ENCODE measurements around the gene SCN10A. TPM values are rescaled to one million over a fixed set of nuclear protein-coding genes. Genes with fewer than 3 reads are reported as not detected.
A peak's percentile ranks its signal among the peaks of the same experiment; 100 is the strongest.

Gene SCN10A
- total and polyA plus RNA-seq, 5 donors, result 0.07 to 0.31 (median 0.15) TPM; not detected in 1

DNA sequence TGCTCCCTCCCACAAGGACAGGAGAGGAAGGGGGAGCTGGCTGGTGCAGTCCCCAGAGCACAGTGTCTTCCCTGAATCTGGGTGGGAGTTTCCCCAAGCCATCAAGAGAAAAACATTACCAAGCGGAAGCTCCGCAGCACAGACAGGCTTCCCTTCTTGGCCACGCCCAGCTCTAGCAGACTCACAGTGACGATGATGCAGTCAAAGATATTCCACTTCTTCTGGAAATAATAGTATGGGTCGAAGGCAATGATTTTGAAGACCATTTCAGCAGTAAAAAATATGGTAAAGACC, 76.7 kb downstream of the SCN10A start:
- no peaks in the 10 kb centered on the region for H3K9me3 ChIP-seq (ENCODE audit: control insufficient read depth, low read length)
- H3K4me1 ChIP-seq (ENCODE audit: control insufficient read depth, insufficient read depth, low read length), result no peaks in the 10 kb centered on the region
- H3K4me3 ChIP-seq (ENCODE audit: low read length), result no peak overlapping the region
- H3K27me3 ChIP-seq (ENCODE audit: control insufficient read depth, insufficient read depth), result no peaks in the 10 kb centered on the region
- intact Hi-C loops (cut with DNase I), result loop anchor here in 1 of 4 donors (5.0 kb wide), 1 partner anchor 103 kb away; no protein-coding TSS in a partner anchor
- H3K27ac ChIP-seq (ENCODE audit: low read length), result no peak overlapping the region
- ATAC-seq, result peak in 1 of 2 donors; percentile 79
- WGBS, result 62% methylated on average over 5 of the region's 5 CpGs
- DNase-seq, result no peak

- H3K9me3 ChIP-seq (ENCODE audit: control insufficient read depth, low read length), result no peaks in the 10 kb centered on the region
- ATAC-seq (peak; percentile 29 to 59), DNase-seq (peak in 1 of 3 donors; percentile 53)
- 53% methylated on average over 13 of the region's 13 CpGs for WGBS
- no peak overlapping the region for H3K4me3 ChIP-seq (ENCODE audit: low read length)
- intact Hi-C loops (cut with DNase I), result loop anchor here in 1 of 4 donors (5.0 kb wide), 1 partner anchor 103 kb away; no protein-coding TSS in a partner anchor
- no peaks in the 10 kb centered on the region for H3K4me1 ChIP-seq (ENCODE audit: control insufficient read depth, insufficient read depth, low read length)
- H3K27me3 ChIP-seq (ENCODE audit: control insufficient read depth, insufficient read depth), result no peaks in the 10 kb centered on the region
- H3K27ac ChIP-seq (ENCODE audit: low read length), result no peak overlapping the region
These were observed 77.2 kb downstream of the SCN10A start for GRCh38 chr3:38738630-38739395.

DNA sequence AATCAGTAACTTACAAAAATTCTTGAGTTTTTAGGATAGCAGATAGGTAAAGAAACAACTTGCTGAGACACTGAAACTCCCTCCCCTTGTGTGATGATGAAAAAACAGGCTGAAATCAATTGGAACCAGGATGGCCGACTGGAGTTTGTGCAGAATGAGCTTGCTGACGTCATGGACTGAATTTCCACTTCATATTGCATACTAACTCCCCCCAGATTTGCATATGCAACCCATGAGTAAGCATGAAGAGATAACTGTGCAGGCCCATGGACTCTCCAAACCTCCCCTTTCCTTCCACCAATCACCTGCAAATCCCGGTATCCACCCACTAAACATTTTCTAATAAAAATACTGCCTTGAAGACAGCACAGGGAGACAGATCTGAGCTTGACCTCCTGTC, 84.5 kb downstream of the SCN10A start:
- no peak overlapping the region for H3K27ac ChIP-seq (ENCODE audit: low read length)
- no peak overlapping the region for H3K4me3 ChIP-seq (ENCODE audit: low read length)
- no peaks in the 10 kb centered on the region for H3K4me1 ChIP-seq (ENCODE audit: control insufficient read depth, insufficient read depth, low read length)
- ATAC-seq (no peak), DNase-seq (no peak)
- H3K27me3 ChIP-seq (ENCODE audit: control insufficient read depth, insufficient read depth), result no peaks in the 10 kb centered on the region
- intact Hi-C loops (cut with DNase I), result no loop called here
- 68% methylated on average over 3 of the region's 3 CpGs for WGBS
- H3K9me3 ChIP-seq (ENCODE audit: control insufficient read depth, low read length), result no peaks in the 10 kb centered on the region

DNA sequence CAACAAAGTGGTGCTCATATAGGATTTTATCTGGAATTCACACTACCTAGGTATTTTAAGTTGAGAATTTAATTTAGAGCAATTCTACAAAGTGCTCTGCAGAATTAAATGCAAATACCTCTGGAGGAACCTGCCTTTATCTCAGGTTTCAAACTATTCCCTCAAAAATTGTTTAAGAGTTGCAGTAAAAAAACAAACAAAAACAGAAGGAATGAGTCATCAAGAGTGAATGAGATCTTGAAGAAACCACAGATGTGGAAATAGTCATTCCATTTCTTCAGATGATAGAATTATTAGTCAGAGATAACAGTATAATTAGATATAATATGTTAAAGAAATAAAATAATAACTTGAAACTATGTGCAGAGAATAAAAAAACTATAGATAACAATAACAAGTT, 85.7 kb downstream of the SCN10A start:
- H3K4me1 ChIP-seq (ENCODE audit: control insufficient read depth, insufficient read depth, low read length), result no peaks in the 10 kb centered on the region
- H3K9me3 ChIP-seq (ENCODE audit: control insufficient read depth, low read length), result no peaks in the 10 kb centered on the region
- no peak overlapping the region for H3K4me3 ChIP-seq (ENCODE audit: low read length)
- ATAC-seq (no peak), DNase-seq (no peak)
- H3K27ac ChIP-seq (ENCODE audit: low read length), result no peak overlapping the region
- no peaks in the 10 kb centered on the region for H3K27me3 ChIP-seq (ENCODE audit: control insufficient read depth, insufficient read depth)
- intact Hi-C loops (cut with DNase I), result no loop called here

DNA sequence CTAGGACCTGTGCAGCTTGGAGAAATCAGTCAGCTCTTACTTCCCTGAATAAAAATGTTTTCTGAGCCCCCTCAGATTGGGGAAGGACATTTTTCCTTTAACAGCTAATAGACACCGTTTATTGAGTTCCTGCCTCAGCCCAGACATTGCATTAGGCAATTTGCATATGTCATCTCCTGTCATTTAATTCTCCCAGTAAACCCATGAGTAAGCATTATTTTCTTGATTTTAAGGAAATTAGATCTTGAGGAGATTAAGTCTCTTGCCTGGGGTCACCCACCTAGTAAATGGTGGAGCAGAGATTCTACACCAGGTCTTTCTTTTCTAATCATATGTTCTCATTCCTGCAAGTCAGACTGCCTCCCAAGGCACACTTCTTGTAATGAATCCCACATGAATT, 88.0 kb downstream of the SCN10A start:
- no peak overlapping the region for H3K4me3 ChIP-seq (ENCODE audit: low read length)
- H3K4me1 ChIP-seq (ENCODE audit: control insufficient read depth, insufficient read depth, low read length), result no peaks in the 10 kb centered on the region
- 59% methylated on average over 1 of the region's 1 CpG for WGBS
- DNase-seq (no peak), ATAC-seq (no peak)
- intact Hi-C loops (cut with DNase I), result no loop called here
- H3K27me3 ChIP-seq (ENCODE audit: control insufficient read depth, insufficient read depth), result no peaks in the 10 kb centered on the region
- no peaks in the 10 kb centered on the region for H3K9me3 ChIP-seq (ENCODE audit: control insufficient read depth, low read length)
- H3K27ac ChIP-seq (ENCODE audit: low read length), result no peak overlapping the region

DNA sequence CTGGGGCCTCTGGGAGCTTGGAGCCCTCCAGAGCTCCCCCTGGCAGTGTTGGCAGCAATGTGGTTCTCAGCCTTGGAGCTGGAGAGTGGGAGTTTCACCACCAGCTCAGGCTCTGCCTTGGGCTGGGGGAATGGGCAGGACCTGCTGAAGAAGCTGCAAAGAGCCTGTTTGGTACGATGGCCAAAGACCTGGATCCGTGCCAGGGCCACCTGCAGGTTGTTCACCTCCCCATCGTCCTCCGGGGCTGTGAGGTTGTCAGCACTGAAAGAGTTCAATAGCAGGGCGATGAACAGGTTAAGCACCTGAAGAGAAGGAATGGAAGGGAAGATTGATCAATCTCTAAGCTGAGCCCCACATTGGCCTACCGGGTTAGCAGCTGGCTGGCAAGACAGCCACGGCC, 89.3 kb downstream of the SCN10A start:
- Histone ChIP-seq H3K27ac (ENCODE audit: low read length) (peak overlapping the region; percentile 19), H3K9me3 (ENCODE audit: control insufficient read depth, low read length) (no peaks in the 10 kb centered on the region), H3K4me3 (ENCODE audit: low read length) (no peak overlapping the region), H3K27me3 (ENCODE audit: control insufficient read depth, insufficient read depth) (no peaks in the 10 kb centered on the region), H3K4me1 (ENCODE audit: control insufficient read depth, insufficient read depth, low read length) (no peaks in the 10 kb centered on the region)
- no peak for DNase-seq
- WGBS, result 75% methylated on average over 7 of the region's 7 CpGs
- intact Hi-C loops (cut with DNase I), result no loop called here
- no peak for ATAC-seq

- H3K9me3 ChIP-seq (ENCODE audit: control insufficient read depth, low read length), result no peaks in the 10 kb centered on the region
- H3K4me1 ChIP-seq (ENCODE audit: control insufficient read depth, insufficient read depth, low read length), result no peaks in the 10 kb centered on the region
- ATAC-seq, result peak; percentile 81 to 83
- H3K27me3 ChIP-seq (ENCODE audit: control insufficient read depth, insufficient read depth), result no peaks in the 10 kb centered on the region
- DNase-seq, result peak in 2 of 3 donors; percentile 48 to 80
- H3K27ac ChIP-seq (ENCODE audit: low read length), result peak overlapping the region; percentile 74
- WGBS, result 39% methylated on average over 5 of the region's 5 CpGs
- no peak overlapping the region for H3K4me3 ChIP-seq (ENCODE audit: low read length)
- intact Hi-C loops (cut with DNase I), result no loop called here
These were observed 90.1 kb downstream of the SCN10A start for GRCh38 chr3:38725726-38726419.

GRCh38 chr3:38724392-38724736, 91.7 kb downstream of the SCN10A start:
- 35% methylated on average over 2 of the region's 2 CpGs for WGBS

DNA sequence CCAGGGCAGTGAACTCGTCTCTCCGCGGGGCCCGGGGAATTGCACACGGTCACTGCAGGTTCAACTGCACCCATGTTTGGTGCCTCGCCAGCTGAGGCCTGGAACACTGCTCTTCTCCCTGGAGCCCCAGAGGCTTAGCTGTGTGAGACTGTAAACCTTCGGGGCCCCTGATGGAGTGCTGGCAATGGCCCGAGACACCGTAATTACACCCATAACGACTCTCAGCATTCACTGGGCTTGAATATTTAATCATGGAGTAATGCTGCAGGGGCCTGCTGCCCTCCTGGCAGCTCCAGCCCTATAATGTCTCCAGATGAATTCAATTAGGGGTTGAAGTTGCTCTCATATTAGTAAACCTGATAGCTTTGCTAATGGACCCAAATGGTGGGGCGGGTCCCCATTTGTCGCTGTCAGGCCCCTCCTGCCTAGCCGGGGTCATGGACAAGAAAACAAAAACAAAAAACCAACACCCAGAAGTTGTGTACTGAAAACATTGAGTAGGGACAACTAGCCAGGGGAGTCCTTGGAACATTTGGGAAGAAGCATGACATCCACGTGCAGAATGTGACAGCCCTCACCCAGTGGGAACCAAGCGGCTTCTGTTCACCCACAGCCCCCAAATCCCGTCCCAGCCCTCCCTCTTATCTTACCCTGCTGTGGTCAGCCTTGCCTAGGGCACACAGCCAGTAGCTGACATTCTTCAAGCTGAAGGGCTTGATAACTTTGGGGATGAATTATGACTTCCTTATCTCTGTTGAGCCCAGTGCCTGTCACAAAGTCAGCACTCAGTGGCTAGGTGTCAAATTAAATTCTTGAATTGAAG, 92.2 kb downstream of the SCN10A start:
- ATAC-seq (peak; percentile 76 to 82), DNase-seq (peak; percentile 52 to 74 (median 73))
- Histone ChIP-seq H3K27me3 (ENCODE audit: control insufficient read depth, insufficient read depth) (no peaks in the 10 kb centered on the region), H3K4me3 (ENCODE audit: low read length) (no peak overlapping the region), H3K27ac (ENCODE audit: low read length) (peak overlapping the region; percentile 82), H3K4me1 (ENCODE audit: control insufficient read depth, insufficient read depth, low read length) (no peaks in the 10 kb centered on the region), H3K9me3 (ENCODE audit: control insufficient read depth, low read length) (no peaks in the 10 kb centered on the region)
- WGBS, result 42% methylated on average over 16 of the region's 16 CpGs
- intact Hi-C loops (cut with DNase I), result no loop called here

More at GRCh38 chr3:38724392-38724736, 91.7 kb downstream of the SCN10A start:
- Histone ChIP-seq H3K27ac (ENCODE audit: low read length) (peak overlapping the region; percentile 51), H3K27me3 (ENCODE audit: control insufficient read depth, insufficient read depth) (no peaks in the 10 kb centered on the region), H3K9me3 (ENCODE audit: control insufficient read depth, low read length) (no peaks in the 10 kb centered on the region), H3K4me1 (ENCODE audit: control insufficient read depth, insufficient read depth, low read length) (no peaks in the 10 kb centered on the region), H3K4me3 (ENCODE audit: low read length) (no peak overlapping the region)
- ATAC-seq (no peak), DNase-seq (no peak)
- intact Hi-C loops (cut with DNase I), result no loop called here

GRCh38 chr3:38722781-38723568, 93.0 kb downstream of the SCN10A start:
- H3K27ac ChIP-seq (ENCODE audit: low read length), result peak overlapping the region; percentile 82
- no peaks in the 10 kb centered on the region for H3K27me3 ChIP-seq (ENCODE audit: control insufficient read depth, insufficient read depth)
- 70% methylated on average over 12 of the region's 12 CpGs for WGBS
- DNase-seq (no peak), ATAC-seq (no peak)
- H3K9me3 ChIP-seq (ENCODE audit: control insufficient read depth, low read length), result no peaks in the 10 kb centered on the region
- no peaks in the 10 kb centered on the region for H3K4me1 ChIP-seq (ENCODE audit: control insufficient read depth, insufficient read depth, low read length)
- intact Hi-C loops (cut with DNase I), result no loop called here
- no peak overlapping the region for H3K4me3 ChIP-seq (ENCODE audit: low read length)

Measured in right cardiac atrium (tissue), 5 donors.